Suprapubic skin (tissue), 4 donors: ENCODE data around the gene ANTXR1.

Experiments used
- CTCF ChIP-seq, 2 donors: fragments of 200-600 bp in 1 of 2; fragments of 450-650 bp in 1 of 2; sonication (generic) in 1 of 2; IDR thresholded peaks; one replicate each; pipeline ENCODE4 v1.5.1; 2016 to 2019; ENCODE audit warnings: antibody characterized with exemption in 2 of 2, mild to moderate bottlenecking in 1 of 2, moderate library complexity in 1 of 2
- EP300 ChIP-seq: sonication (generic); formaldehyde crosslinking; IDR thresholded peaks from one replicate; pipeline ENCODE4 v1.6.1; 2017; ENCODE audit warnings: antibody characterized with exemption
- POLR2A ChIP-seq, 2 donors: fragments of 450-650 bp; IDR thresholded peaks; one replicate each; pipeline ENCODE4 v1.6.1; 2017; ENCODE audit warnings: antibody characterized with exemption in 2 of 2, mild to moderate bottlenecking in 2 of 2, moderate library complexity in 2 of 2
- POLR2AphosphoS5 ChIP-seq, 3 donors: sonication (generic); formaldehyde crosslinking; IDR thresholded peaks; one replicate each; pipeline ENCODE4 v1.6.1; 2017; ENCODE audit warnings: antibody characterized with exemption in 3 of 3

DNA sequence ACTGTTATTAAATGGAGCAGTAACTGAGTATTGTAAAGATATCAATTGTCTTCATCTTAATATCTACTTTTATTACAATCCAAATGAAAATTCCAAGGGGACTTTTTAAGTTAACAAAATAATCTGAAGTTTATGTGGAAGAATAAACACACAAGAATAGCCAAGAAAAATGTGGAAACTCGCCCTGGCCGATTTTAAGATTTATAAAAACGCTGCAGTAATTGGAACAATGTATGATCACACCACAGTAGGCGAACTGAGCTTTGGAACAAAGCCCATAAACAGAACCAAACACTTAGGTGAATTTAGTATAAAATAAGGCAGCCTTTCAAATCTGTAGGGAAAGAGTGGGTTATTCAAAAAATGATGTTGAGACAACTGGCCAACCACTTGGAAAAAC lies 96.3 kb downstream of the ANTXR1 start:
- TF ChIP-seq CTCF (IDR thresholded peaks at IDR 0.05) = no peak
- no peak for TF ChIP-seq POLR2A (IDR thresholded peaks at IDR 0.05)
- no peak for TF ChIP-seq POLR2AphosphoS5 (IDR thresholded peaks at IDR 0.05)
- TF ChIP-seq EP300 = no peak
